ENCODE data around the gene GPR160. TPM values are rescaled to one million over a fixed set of nuclear protein-coding genes. Genes with fewer than 3 reads are reported as not detected.

Gene GPR160
- total and polyA plus RNA-seq, 2 of the 13 experiments (the other 11 are each of a cell fraction or from before 2014, with no cell fraction given): 12.1 to 23.2 TPM

DNA sequence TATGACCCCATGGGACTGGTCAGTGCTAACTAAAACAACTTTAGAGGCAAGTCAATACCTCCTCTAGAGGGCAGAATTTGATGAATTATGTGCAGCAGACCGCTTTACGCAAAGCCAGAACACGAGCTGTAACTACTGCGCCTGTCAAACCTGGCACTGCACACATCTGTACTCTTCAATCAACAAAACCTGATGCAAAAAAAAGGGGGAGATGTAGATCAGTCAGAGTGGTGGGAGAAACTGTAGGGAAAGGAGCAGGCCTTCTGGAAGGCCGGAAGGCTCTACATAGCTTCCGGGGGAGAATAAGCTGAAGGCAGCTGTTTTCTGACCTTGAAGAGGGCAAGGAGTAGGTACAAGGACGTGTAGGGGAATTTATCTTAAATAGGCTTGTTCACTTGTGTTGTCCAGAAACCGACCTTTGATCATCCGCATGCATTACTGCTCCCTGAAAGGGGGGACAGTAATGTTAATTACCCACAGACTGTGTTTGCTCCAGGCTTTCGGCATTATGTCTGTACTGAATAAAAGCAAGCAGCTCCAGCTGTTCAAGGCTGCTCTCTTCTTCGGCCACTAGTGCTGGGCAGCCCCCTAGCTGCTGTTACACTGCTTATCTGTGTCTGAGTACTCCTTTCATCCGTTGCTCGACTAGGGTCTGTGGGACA, 41.0 kb downstream of the GPR160 start (continued):
- TF ChIP-seq ZNF782 (CRISPR knock-in tag; IDR thresholded peaks at IDR 0.05; ENCODE audit: borderline replicate concordance) (no peak), NPAS2 (CRISPR knock-in tag; IDR thresholded peaks at IDR 0.05; ENCODE audit: borderline replicate concordance) (no peak), IKZF1 (IDR thresholded peaks at IDR 0.05) (no peak), RARA (CRISPR knock-in tag; IDR thresholded peaks at IDR 0.05) (no peak), KLF12 (CRISPR knock-in tag; IDR thresholded peaks at IDR 0.05; ENCODE audit: borderline replicate concordance) (no peak; the same call in 1 of the 2 replicates), ISL2 (CRISPR knock-in tag; IDR thresholded peaks at IDR 0.05) (peak; percentile 71), TCF7 (IDR thresholded peaks at IDR 0.05; ENCODE audit: low read depth) (peak; percentile 50; the same call in 1 of the 2 replicates), HINFP (CRISPR knock-in tag; IDR thresholded peaks at IDR 0.05; ENCODE audit: low read depth) (no peak), U2AF1 (optimal IDR thresholded peaks at IDR 0.05; ENCODE audit: low read depth, low read length) (no peak), AFF4 (CRISPR knock-in tag; IDR thresholded peaks at IDR 0.05) (no peak), NR1H2 (CRISPR knock-in tag; IDR thresholded peaks at IDR 0.05; ENCODE audit: borderline replicate concordance, low read depth) (no peak), DPF2 (CRISPR knock-in tag; IDR thresholded peaks at IDR 0.05; ENCODE audit: borderline replicate concordance, low read depth) (peak; percentile 68; the same call in 1 of the 2 replicates), MED8 (CRISPR knock-in tag; IDR thresholded peaks at IDR 0.05; ENCODE audit: insufficient replicate concordance) (no peak), SKI (IDR thresholded peaks at IDR 0.05; ENCODE audit: partially characterized antibody) (peak; percentile 36), GABPA (IDR thresholded peaks at IDR 0.05; ENCODE audit: low read depth, low read length) (0 out of 2 replicates have a peak, but pooled peaks have one; percentile 8), GABPA (CRISPR knock-in tag; IDR thresholded peaks at IDR 0.05; ENCODE audit: low read depth) (peak; percentile 81)
- TF ChIP-seq, protein P1, sequence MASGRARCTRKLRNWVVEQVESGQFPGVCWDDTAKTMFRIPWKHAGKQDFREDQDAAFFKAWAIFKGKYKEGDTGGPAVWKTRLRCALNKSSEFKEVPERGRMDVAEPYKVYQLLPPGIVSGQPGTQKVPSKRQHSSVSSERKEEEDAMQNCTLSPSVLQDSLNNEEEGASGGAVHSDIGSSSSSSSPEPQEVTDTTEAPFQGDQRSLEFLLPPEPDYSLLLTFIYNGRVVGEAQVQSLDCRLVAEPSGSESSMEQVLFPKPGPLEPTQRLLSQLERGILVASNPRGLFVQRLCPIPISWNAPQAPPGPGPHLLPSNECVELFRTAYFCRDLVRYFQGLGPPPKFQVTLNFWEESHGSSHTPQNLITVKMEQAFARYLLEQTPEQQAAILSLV (CRISPR knock-in tag; IDR thresholded peaks at IDR 0.05; ENCODE audit: borderline replicate concordance): 0 out of 2 replicates have a peak, but pooled peaks have one; percentile 27
- TF ChIP-seq, protein P2, sequence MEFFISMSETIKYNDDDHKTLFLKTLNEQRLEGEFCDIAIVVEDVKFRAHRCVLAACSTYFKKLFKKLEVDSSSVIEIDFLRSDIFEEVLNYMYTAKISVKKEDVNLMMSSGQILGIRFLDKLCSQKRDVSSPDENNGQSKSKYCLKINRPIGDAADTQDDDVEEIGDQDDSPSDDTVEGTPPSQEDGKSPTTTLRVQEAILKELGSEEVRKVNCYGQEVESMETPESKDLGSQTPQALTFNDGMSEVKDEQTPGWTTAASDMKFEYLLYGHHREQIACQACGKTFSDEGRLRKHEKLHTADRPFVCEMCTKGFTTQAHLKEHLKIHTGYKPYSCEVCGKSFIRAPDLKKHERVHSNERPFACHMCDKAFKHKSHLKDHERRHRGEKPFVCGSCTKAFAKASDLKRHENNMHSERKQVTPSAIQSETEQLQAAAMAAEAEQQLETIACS (CRISPR knock-in tag; IDR thresholded peaks at IDR 0.05): no peak
